NCI-H146 treated with DMSO at 0.1 percent for 48 hours (cell line): ENCODE data around the gene FBLN7.
"Not testable (repeated sequence)": the region's sequence is repeated elsewhere in the genome, so short reads cannot be mapped to it uniquely, and the experiment has no call there.

Source experiments
- DNase-seq: peaks from one replicate; lab custom pipeline; 2025; ENCODE audit not compliant: unreplicated experiment; lab: John Stamatoyannopoulos, UW

Gene FBLN7

GRCh38 chr2:112182581-112183034 is 44.4 kb downstream of the FBLN7 start:
- peak; percentile 87 for DNase-seq

DNA sequence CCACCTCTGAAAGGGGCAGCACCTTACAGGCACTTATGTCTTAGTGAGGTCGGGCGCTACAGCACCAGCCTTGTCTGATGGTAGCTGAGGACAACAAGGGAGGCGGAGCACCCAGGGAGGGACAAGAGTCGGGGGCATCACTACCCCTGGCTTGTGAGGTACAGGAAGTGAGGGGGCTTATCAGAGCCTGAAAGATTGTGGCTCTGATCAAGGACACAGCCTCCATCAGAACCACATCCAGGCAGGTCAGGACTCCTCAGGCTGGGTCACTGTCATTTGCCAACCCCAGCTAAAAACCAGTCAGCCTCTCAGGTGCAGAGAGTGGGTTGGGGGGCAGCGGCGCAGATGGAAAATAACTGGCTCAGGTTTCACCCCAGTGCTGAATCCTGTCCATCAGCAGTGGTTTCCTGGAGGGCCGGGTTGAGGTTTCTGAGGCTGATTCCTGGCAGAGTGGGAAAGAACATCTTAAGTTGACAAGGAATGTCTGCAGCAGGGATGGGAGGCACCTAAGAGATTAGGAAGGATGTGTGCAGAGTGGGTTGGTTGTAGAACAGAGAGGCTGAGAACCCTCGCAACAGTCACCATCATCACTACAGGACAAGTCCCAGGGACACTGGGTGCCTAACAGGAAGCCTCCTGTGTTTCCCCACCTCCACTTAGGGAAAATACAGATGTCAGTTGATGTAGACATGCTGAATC is 45.3 kb downstream of the FBLN7 start:
- no peak for DNase-seq

DNA sequence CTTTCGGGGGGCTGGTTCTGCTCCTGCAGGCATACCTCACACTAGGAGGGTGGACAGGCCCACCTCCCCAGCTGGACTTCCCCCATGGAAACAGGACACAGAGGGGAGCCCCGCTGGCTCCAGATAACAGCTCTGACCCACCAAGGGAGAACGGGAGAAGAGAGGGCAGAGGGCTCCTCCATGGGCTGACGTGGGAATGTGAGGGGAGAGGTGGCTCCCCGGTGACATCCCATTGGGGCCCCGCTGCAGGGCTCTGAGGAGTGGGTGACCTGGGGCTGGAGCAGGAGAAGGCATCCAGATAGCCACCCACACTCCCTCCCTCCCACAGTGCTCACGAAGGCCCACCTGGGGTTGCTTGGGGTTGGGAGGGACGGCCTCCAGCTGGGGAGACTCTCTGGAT is 45.9 kb downstream of the FBLN7 start:
- DNase-seq = no peak

- DNase-seq = no peak
These were observed 46.9 kb downstream of the FBLN7 start for GRCh38 chr2:112185131-112185530.

GRCh38 chr2:112187046-112187715 is 49.0 kb downstream of the FBLN7 start:
- DNase-seq = no peak

DNA sequence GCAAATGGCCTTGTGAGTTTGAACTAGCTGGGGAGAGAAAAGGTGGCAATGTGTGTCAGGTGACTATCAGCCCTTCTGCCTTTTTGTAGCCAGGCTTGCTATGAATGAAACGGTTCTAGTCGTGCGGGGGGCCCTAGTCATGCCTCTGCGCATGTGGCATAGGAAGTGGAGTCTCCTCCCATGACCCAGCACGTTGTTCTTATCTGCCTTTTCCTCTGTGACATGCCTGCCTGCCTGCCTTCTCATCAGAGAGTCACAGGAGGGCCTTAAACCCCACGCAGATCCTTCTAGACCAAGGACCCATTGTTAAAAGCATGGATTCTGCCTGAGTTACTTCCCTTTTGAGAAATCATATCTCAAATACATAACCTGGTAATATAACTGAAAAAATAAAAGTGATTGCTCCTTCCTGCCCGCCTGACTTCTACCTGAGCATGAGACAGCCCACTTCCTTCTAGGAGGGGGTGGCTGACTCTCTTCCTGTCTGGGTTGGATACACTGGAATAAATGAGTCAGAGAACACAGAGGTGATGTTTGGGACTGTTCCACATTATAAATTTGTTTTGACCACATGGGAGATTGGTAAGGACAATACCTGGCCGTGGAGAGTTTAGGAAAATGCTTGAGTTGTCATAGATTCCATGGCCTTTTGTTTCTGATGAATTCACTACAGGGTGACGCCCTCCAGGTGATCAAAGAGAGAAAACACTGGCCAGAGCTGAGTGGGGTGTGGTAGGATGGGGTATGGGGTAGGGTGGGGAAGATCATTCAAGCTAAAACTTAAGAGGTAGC is 49.8 kb downstream of the FBLN7 start:
- no peak for DNase-seq

DNA sequence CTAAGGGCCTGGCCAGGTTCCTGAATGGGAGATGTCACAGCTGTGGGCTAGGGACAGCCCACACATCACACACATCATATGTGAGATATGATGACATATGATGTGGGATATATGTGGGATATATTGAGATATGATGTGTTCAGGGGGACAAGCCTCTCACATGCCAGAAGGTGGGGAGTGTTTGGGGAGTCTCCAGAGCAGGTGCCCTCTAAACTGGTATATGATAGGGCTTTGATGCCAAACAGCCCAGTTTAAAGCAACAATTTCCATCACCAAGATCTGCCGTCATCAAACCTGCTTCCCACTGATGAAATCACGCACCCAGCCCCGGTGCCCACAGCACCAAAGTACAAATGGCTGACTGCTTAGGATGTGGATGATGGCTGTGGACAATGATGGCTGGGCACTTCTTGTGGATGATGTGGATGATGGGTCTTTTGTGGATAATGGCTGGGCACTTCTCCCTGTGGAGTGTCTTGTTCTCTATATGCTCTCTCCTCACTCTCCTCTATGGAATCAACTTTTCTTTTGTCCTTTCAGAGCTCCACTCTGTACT is 50.9 kb downstream of the FBLN7 start:
- no peak for DNase-seq

- no peak for DNase-seq
These were observed 55.8 kb downstream of the FBLN7 start for GRCh38 chr2:112194028-112194427.

DNA sequence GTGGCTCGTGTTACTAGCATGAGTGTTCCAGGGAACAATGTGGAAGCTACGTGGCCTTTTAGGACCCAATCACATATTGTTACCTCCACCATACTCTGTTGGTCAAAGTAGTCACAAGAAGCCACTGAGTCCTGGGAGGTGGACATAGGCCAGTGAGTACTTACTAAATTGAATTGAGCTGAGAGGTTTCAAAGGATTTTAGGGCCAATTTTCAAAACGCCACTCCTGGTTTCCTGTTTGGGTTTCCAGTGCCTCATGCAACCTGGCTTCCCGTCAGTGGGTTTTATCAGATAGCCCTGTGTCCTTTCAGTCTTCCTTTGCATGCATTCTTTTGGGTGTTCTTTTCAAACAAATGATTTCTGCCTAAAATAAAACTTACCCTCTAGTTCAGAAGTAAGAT is 56.3 kb downstream of the FBLN7 start:
- no peak for DNase-seq

DNA sequence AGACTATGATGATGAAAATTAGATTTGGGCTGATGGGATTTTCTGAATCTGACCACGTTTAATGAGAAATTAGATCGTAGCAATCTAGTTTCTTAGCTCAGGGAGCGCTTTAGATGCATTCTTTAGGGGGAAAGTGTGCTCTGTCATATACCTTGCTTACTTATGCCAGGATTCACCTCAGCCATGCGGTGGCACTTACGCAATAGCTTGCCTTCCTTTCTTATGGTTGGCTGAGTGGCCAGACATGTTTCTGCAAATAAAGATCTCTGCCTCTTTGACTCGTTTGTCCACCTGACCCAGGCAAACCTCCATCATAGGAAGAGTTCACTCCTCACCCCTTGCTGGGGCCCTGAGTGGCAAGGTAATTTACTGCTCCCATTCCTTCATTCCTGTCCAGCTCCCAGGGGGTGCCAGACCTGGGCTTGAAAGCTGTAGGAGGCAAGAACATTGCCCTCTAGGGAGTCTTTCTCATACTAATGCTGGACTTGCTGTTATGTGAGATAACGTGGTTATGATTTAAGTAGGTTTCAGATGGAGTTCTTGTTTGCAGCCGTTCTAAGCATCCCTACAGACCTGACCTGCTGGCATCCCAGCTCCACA is 57.1 kb downstream of the FBLN7 start:
- no peak for DNase-seq

GRCh38 chr2:112195950-112196349 is 57.8 kb downstream of the FBLN7 start:
- DNase-seq = no peak

DNA sequence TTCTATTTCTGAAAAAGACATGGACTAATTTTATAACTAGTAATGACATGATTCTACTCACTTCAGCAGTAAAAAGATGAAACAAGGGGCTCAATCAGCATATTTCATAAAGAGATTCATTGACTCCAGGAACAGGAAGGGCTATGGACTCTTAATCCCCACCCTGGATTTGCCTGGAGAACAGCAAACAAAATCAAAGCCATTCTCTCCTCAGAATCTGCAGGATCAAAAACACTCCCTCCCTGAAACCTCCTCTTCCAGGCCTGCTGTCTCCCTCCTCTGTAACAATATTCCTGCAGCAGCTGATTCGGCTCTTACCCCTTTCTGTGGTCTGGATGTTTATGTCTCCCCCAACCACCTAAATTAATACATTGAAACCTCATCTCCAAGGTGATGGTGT is 59.7 kb downstream of the FBLN7 start:
- no peak for DNase-seq

DNA sequence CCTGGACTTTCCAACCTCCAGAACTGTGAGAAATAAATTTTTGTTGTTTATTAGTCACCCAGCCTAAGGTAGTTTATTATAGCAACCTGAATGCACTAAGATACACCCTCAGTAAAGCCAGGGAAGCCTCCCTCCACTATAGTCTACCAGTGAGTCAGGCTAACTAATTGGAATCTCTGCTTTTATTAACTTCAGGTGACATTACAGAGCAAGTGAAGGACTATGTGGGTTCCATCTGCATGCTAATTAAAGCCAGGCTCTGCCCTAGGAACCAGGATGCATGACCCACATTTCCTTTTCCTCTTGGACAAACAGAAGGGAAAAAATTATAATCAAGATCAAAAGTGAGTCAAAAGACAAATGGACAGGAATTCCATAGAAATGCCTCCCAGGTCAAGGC is 60.6 kb downstream of the FBLN7 start:
- no peak for DNase-seq

GRCh38 chr2:112199188-112199587 is 61.0 kb downstream of the FBLN7 start:
- DNase-seq = no peak

GRCh38 chr2:112201696-112202430 is 63.7 kb downstream of the FBLN7 start:
- no peak for DNase-seq

- DNase-seq = no peak
These were observed 66.2 kb downstream of the FBLN7 start for GRCh38 chr2:112204411-112204810.

DNA sequence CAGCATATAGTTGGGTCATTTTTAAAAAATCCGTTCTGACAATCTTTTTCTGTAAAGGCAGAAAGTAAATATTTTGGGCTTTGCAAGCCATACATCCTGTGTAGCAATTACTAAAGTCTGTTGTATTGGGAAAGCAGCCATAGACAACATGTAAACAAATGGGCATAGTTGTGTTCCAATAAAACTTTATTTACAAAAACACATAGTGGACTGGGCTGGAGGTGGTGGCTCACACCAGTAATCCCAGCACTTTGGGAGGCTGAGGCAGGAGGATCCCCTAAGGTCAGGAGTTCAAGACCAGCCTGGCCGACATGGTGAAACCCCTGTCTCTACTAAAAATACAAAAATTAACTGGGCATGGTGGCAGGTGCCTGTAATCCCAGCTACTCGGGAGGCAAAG is 69.7 kb downstream of the FBLN7 start:
- DNase-seq = not testable (repeated sequence)

DNA sequence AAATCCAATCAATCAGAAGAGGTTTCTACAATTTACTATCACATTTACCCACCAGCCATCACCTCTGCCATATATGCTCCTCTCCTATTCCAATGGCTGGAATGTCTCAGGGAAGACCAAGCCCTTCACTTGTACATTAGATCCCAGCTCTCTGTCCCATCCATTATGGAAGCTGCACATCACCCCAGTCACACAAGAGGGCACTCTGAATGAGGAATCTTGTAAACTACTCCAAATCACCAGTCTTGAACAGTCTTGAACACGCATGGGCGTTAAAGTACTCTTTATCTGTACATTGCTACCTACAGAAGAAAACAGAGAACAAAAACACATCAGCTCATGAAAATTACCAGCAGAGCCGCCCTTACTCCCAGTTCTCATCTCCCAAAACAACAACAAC is 78.0 kb downstream of the FBLN7 start:
- DNase-seq = no peak

GRCh38 chr2:112217854-112218253 is 79.7 kb downstream of the FBLN7 start:
- DNase-seq = no peak

DNA sequence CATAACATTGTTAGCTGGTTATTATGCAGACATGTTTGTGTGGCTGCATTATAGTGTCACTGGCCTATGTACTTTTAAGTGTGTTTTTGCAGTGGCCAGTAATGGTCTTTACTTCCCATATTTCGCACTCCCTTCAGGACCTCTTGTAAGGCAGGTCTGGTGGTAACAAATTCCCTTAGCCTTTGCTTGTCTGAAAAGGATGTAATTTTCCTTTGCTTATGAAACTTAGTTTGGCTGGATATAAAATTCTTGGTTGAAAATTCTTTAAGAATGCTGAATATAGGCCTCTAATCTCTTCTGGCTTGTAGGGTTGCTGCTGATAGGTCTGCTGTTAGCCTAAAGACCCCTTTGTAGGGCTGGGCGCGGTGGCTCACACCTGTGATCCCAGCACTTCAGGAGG is 82.0 kb downstream of the FBLN7 start:
- no peak for DNase-seq

- no peak for DNase-seq
These were observed 82.6 kb downstream of the FBLN7 start for GRCh38 chr2:112220831-112221230.
